GM12864 (cell line): Measurements from ENCODE around the gene CYSTM1.

ENCODE experiments used
- DNase-seq: peaks from one replicate; pipeline ENCODE4 v3.0.0-alpha.2; 2011; ENCODE audit warnings: low read depth
- H3K4me3 ChIP-seq: 2 replicates; pipeline ENCODE4 v1.5.1; 2011; ENCODE audit warnings: mild to moderate bottlenecking, low read depth, low read length, control low read depth
- CTCF ChIP-seq: IDR thresholded peaks from 2 replicates; pipeline ENCODE4 v1.5.1; 2011; ENCODE audit warnings: low read depth, mild to moderate bottlenecking, moderate library complexity, low read length, control low read depth, inconsistent platforms; ENCODE audit errors: missing control alignments

CYSTM1 gene

GRCh38 chr5:140205952-140206351 is 31.0 kb downstream of the CYSTM1 start:
- no peak for TF ChIP-seq CTCF
- no peak for DNase-seq
- H3K4me3 ChIP-seq = no peak overlapping the region

- no peak for DNase-seq
- H3K4me3 ChIP-seq = no peak overlapping the region
- no peak for TF ChIP-seq CTCF
Measured at GRCh38 chr5:140207250-140207964, 32.4 kb downstream of the CYSTM1 start.

- no peak for TF ChIP-seq CTCF
Measured at GRCh38 chr5:140208065-140208464, 33.1 kb downstream of the CYSTM1 start.

GRCh38 chr5:140213370-140213983 is 38.5 kb downstream of the CYSTM1 start:
- H3K4me3 ChIP-seq = no peak overlapping the region
- TF ChIP-seq CTCF = no peak
- no peak for DNase-seq

More at GRCh38 chr5:140208065-140208464, 33.1 kb downstream of the CYSTM1 start:
- DNase-seq = no peak
- no peak overlapping the region for H3K4me3 ChIP-seq

GRCh38 chr5:140214831-140215230 is 39.8 kb downstream of the CYSTM1 start:
- DNase-seq = no peak
- TF ChIP-seq CTCF = no peak
- H3K4me3 ChIP-seq = no peak overlapping the region

- no peak for DNase-seq
- TF ChIP-seq CTCF = no peak
- no peak overlapping the region for H3K4me3 ChIP-seq
Measured at GRCh38 chr5:140215276-140215675, 40.3 kb downstream of the CYSTM1 start.
